H9 (cell line): Measurements from ENCODE around the gene RNF130. TPM values are rescaled to one million over a fixed set of nuclear protein-coding genes. Genes with fewer than 3 reads are reported as not detected.

Experiments used
- DNase-seq: peaks from one replicate; pipeline ENCODE4 v3.0.0-alpha.2; 2017
- H2AFZ ChIP-seq: one replicate; pipeline ENCODE4 v1.6.1; 2013; ENCODE audit warnings: mild to moderate bottlenecking, low read length, control low read depth, moderate library complexity
- H2AK5ac ChIP-seq: 2 replicates; pipeline ENCODE4 v1.6.1; 2013; ENCODE audit warnings: low read length, control low read depth, mixed read lengths; ENCODE audit not compliant: insufficient read length
- H2BK120ac ChIP-seq: one replicate; pipeline ENCODE4 v1.6.1; 2013; ENCODE audit warnings: low read depth, mild to moderate bottlenecking, low read length, control low read depth, inconsistent platforms; ENCODE audit not compliant: poor library complexity, severe bottlenecking
- H2BK12ac ChIP-seq: 2 replicates; pipeline ENCODE4 v1.6.1; 2013; ENCODE audit warnings: low read length, control low read depth, mixed read lengths, low read depth; ENCODE audit not compliant: insufficient read length
- H2BK15ac ChIP-seq: 2 replicates; pipeline ENCODE4 v1.6.1; 2013; ENCODE audit warnings: low read depth, low read length, control low read depth
- H2BK20ac ChIP-seq: one replicate; pipeline ENCODE4 v1.6.1; 2013; ENCODE audit warnings: low read depth, mild to moderate bottlenecking, low read length, control low read depth, inconsistent platforms; ENCODE audit not compliant: poor library complexity, severe bottlenecking
- H2BK5ac ChIP-seq: 2 replicates; pipeline ENCODE4 v1.6.1; 2013; ENCODE audit warnings: low read length, control low read depth, mixed read lengths; ENCODE audit not compliant: insufficient read length
- H3K14ac ChIP-seq: 2 replicates; pipeline ENCODE4 v1.6.1; 2013; ENCODE audit warnings: low read length, control low read depth; ENCODE audit not compliant: insufficient read depth
- H3K18ac ChIP-seq: 2 replicates; pipeline ENCODE4 v1.6.1; 2013; ENCODE audit warnings: low read depth, mild to moderate bottlenecking, mixed read lengths, low read length, control low read depth; ENCODE audit not compliant: insufficient read length
- H3K23ac ChIP-seq: 2 replicates; pipeline ENCODE4 v1.6.1; 2013; ENCODE audit warnings: low read length, control low read depth, mixed read lengths, low read depth; ENCODE audit not compliant: insufficient read length
- H3K23me2 ChIP-seq: 2 replicates; pipeline ENCODE4 v1.6.1; 2013; ENCODE audit warnings: low read depth, mild to moderate bottlenecking, mixed read lengths, low read length, control low read depth; ENCODE audit not compliant: insufficient read length, poor library complexity, severe bottlenecking
- H3K27ac ChIP-seq: 2 replicates; pipeline ENCODE4 v1.5.1; 2013; ENCODE audit warnings: low read length, control low read depth, mixed read lengths, low read depth; ENCODE audit not compliant: insufficient read length
- H3K27me3 ChIP-seq: 2 replicates; pipeline ENCODE4 v1.6.1; 2013; ENCODE audit warnings: low read length, control low read depth, inconsistent platforms; ENCODE audit not compliant: insufficient read depth
- H3K4ac ChIP-seq: 2 replicates; pipeline ENCODE4 v1.6.1; 2013; ENCODE audit warnings: low read depth, mild to moderate bottlenecking, control low read depth, inconsistent platforms, low read length, moderate library complexity
- H3K4me1 ChIP-seq: 2 replicates; pipeline ENCODE4 v1.6.1; 2013; ENCODE audit warnings: low read length, control low read depth, inconsistent platforms; ENCODE audit not compliant: insufficient read depth
- H3K4me2 ChIP-seq: 2 replicates; pipeline ENCODE4 v1.6.1; 2013; ENCODE audit warnings: low read length, control low read depth, mixed read lengths; ENCODE audit not compliant: insufficient read length, insufficient read depth
- H3K56ac ChIP-seq: 2 replicates; pipeline ENCODE4 v1.6.1; 2013; ENCODE audit warnings: low read depth, mild to moderate bottlenecking, mixed read lengths, low read length, control low read depth; ENCODE audit not compliant: insufficient read length
- H3K79me1 ChIP-seq: 2 replicates; pipeline ENCODE4 v1.6.1; 2013; ENCODE audit warnings: low read depth, mild to moderate bottlenecking, moderate library complexity, low read length, control low read depth, inconsistent platforms; ENCODE audit not compliant: insufficient read depth, poor library complexity, severe bottlenecking
- H3K79me2 ChIP-seq: 2 replicates; pipeline ENCODE4 v1.6.1; 2013; ENCODE audit warnings: low read length, control low read depth, inconsistent platforms; ENCODE audit not compliant: insufficient read depth
- H3K9ac ChIP-seq: 2 replicates; pipeline ENCODE4 v1.6.1; 2013; ENCODE audit warnings: low read length, control low read depth, mixed read lengths; ENCODE audit not compliant: insufficient read length; ENCODE audit errors: extremely low read depth
- H3K9me3 ChIP-seq: one replicate; pipeline ENCODE4 v1.6.1; 2013; ENCODE audit warnings: low read depth, low read length, inconsistent platforms; ENCODE audit not compliant: control insufficient read depth
- H3T11ph ChIP-seq: one replicate; pipeline ENCODE4 v1.6.1; 2013; ENCODE audit warnings: mild to moderate bottlenecking, low read length, control low read depth, inconsistent platforms
- H4K20me1 ChIP-seq: one replicate; pipeline ENCODE4 v1.6.1; 2013; ENCODE audit not compliant: control insufficient read depth, insufficient read length, insufficient read depth
- H4K5ac ChIP-seq: 2 replicates; pipeline ENCODE4 v1.6.1; 2013; ENCODE audit warnings: low read depth, mild to moderate bottlenecking, mixed read lengths, low read length, control low read depth; ENCODE audit not compliant: insufficient read length
- H4K8ac ChIP-seq: replicated peaks from 2 replicates; pipeline ENCODE4 v1.6.1; 2013; ENCODE audit warnings: low read length, control low read depth, mixed read lengths, low read depth; ENCODE audit not compliant: insufficient read length
- H4K91ac ChIP-seq: 2 replicates; pipeline ENCODE4 v1.6.1; 2013; ENCODE audit warnings: low read depth, mild to moderate bottlenecking, moderate library complexity, mixed read lengths, low read length, control low read depth; ENCODE audit not compliant: insufficient read length
- H3K27ac Mint-ChIP-seq, 3 experiments: 2 replicates in 2 of 3; 3 replicates in 1 of 3; pipeline ENCODE4 v1.8.0; 2020 to 2021; ENCODE audit warnings: mixed read lengths in 3 of 3, mild to moderate bottlenecking in 1 of 3, moderate library complexity in 1 of 3
- H3K27me3 Mint-ChIP-seq: 2 replicates; pipeline ENCODE4 v1.8.0; 2021; ENCODE audit warnings: low read depth, mild to moderate bottlenecking, moderate library complexity, mixed read lengths
- H3K36me3 Mint-ChIP-seq, 3 experiments: 2 replicates in 2 of 3; 3 replicates in 1 of 3; pipeline ENCODE4 v1.8.0; 2020 to 2021; ENCODE audit warnings: low read depth in 3 of 3, mixed read lengths in 3 of 3; ENCODE audit not compliant: insufficient read depth in 1 of 3
- H3K4me1 Mint-ChIP-seq, 2 experiments: 2 replicates each; pipeline ENCODE4 v1.8.0; 2020; ENCODE audit warnings: mixed read lengths in 2 of 2
- H3K4me3 Mint-ChIP-seq, 2 experiments: 2 replicates in 1 of 2; 3 replicates in 1 of 2; pipeline ENCODE4 v1.8.0; 2020 to 2021; ENCODE audit warnings: mild to moderate bottlenecking in 2 of 2, mixed read lengths in 2 of 2, moderate library complexity in 1 of 2
- H3K9me3 Mint-ChIP-seq, 2 experiments: 2 replicates in 1 of 2; 3 replicates in 1 of 2; pipeline ENCODE4 v1.8.0; 2020; ENCODE audit warnings: mild to moderate bottlenecking in 2 of 2, mixed read lengths in 2 of 2, moderate library complexity in 1 of 2
- CTCF ChIP-seq: fragments of 200-600 bp; sonication (generic); conservative IDR thresholded peaks from 3 replicates; pipeline ENCODE4 v1.8.0; 2021; ENCODE audit warnings: antibody characterized with exemption, mild to moderate bottlenecking
- WGBS: extraction: QIAGEN DNeasy Blood & Tissue Kit; methylation state at CpG from one replicate; pipeline ENCODE4 v1.1.7; 2013; ENCODE audit warnings: missing lambda C conversion rate, low lambda C conversion rate, mixed read lengths; ENCODE audit not compliant: insufficient read length; ENCODE audit errors: extremely low coverage; 5-methylcytosine and 5-hydroxymethylcytosine counted together
- total RNA-seq: library from RNA; stranded (reverse); gene quantifications from 2 replicates; pipeline ENCODE4 v1.2.1, GENCODE V29; 2021

RNF130 gene
- total RNA-seq, 1 experiment from 2014 or later, result 80.0 TPM

GRCh38 chr5:180034564-180034963, 37.0 kb downstream of the RNF130 start:
- H3K23me2 ChIP-seq, result no peaks in the 10 kb centered on the region
- H4K91ac ChIP-seq, result no peak overlapping the region
- no peak overlapping the region for H2BK12ac ChIP-seq
- H3K56ac ChIP-seq, result no peak overlapping the region
- no peaks in the 10 kb centered on the region for H3K27me3 ChIP-seq
- H3K79me1 ChIP-seq, result peaks cover 3% of the 10 kb centered on the region
- H2BK120ac ChIP-seq, result no peak overlapping the region
- Mint-ChIP-seq H3K27me3 (no peaks in the 10 kb centered on the region), H3K4me1 (peaks cover 3 to 5% of the 10 kb centered on the region in 2 experiments; a peak in 2 of 4 replicates), H3K36me3 (peaks cover 44 to 78% (median 70%) of the 10 kb centered on the region in 3 experiments), H3K9me3 (peaks cover 0 to 2% of the 10 kb centered on the region in 2 experiments; a peak in 1 of 5 replicates), H3K27ac (no peak overlapping the region), H3K4me3 (no peak overlapping the region)
- H2AK5ac ChIP-seq, result no peak overlapping the region
- no CpG with 5 or more reads among the region's 2 CpGs for WGBS
- no peak overlapping the region for H2BK20ac ChIP-seq
- no peak overlapping the region for H3T11ph ChIP-seq
- H4K8ac ChIP-seq, result no peak overlapping the region
- no peaks in the 10 kb centered on the region for H4K20me1 ChIP-seq
- H3K27ac ChIP-seq, result no peak overlapping the region
- TF ChIP-seq CTCF, result no peak
- no peak for DNase-seq
- H3K9ac ChIP-seq, result no peak overlapping the region
- H2AFZ ChIP-seq, result no peak overlapping the region
- no peak overlapping the region for H3K14ac ChIP-seq
- no peak overlapping the region for H2BK15ac ChIP-seq
- no peak overlapping the region for H4K5ac ChIP-seq
- no peak overlapping the region for H3K18ac ChIP-seq
- H3K4me2 ChIP-seq, result no peak overlapping the region
- no peaks in the 10 kb centered on the region for H3K4me1 ChIP-seq
- H3K79me2 ChIP-seq, result no peaks in the 10 kb centered on the region
- H2BK5ac ChIP-seq, result no peak overlapping the region
- no peaks in the 10 kb centered on the region for H3K9me3 ChIP-seq
- no peak overlapping the region for H3K23ac ChIP-seq
- H3K4ac ChIP-seq, result no peak overlapping the region
